ENCODE data around the gene ARHGAP22. TPM values are rescaled to one million over a fixed set of nuclear protein-coding genes. Genes with fewer than 3 reads are reported as not detected.

ARHGAP22 gene
- total RNA-seq, 2 experiments from 2014 or later, result 0.19 to 0.46 TPM

GRCh38 chr10:48505394-48506112, 99.3 kb downstream of the ARHGAP22 start:
- H3K4me1 ChIP-seq (ENCODE audit: insufficient read depth, low read length, poor library complexity, severe bottlenecking), result no peaks in the 10 kb centered on the region
- TF ChIP-seq CTCF (conservative IDR thresholded peaks at IDR 0.05; ENCODE audit: low read length) (no peak), EZH2phosphoT487 (IDR thresholded peaks at IDR 0.05; ENCODE audit: borderline replicate concordance, low read depth, low read length) (no peak)
- no peaks in the 10 kb centered on the region for H4K20me1 ChIP-seq (ENCODE audit: insufficient read depth, low read length)
- intact Hi-C loops (cut with micrococcal nuclease; ENCODE audit: unreplicated experiment), result loop anchor here (5.0 to 10.0 kb wide), 2 partner anchors 141 to 288 kb away; no protein-coding TSS in a partner anchor
- H2AFZ ChIP-seq (ENCODE audit: low read length), result no peak overlapping the region
- no peak overlapping the region for H3K4me2 ChIP-seq (ENCODE audit: low read length)
- CTCF ChIA-PET (ENCODE audit: unreplicated experiment), result no interaction called here
- DNase-seq (ENCODE audit: low spot score), result no peak
- no peaks in the 10 kb centered on the region for H3K36me3 ChIP-seq (ENCODE audit: insufficient read depth, low read length)
- H3K9me3 ChIP-seq (ENCODE audit: low read length), result no peaks in the 10 kb centered on the region
- no TSS peak for BruUV-seq (replicated peaks)
- H3K79me2 ChIP-seq (ENCODE audit: insufficient read depth, low read depth, low read length), result no peaks in the 10 kb centered on the region
- H3K27ac ChIP-seq (ENCODE audit: low read depth, low read length, poor library complexity, severe bottlenecking), result no peak overlapping the region
- H3K4me3 ChIP-seq (ENCODE audit: low read depth, low read length, poor library complexity, severe bottlenecking), result no peak overlapping the region
- H3K9me2 ChIP-seq (ENCODE audit: insufficient read depth, low read length), result no peaks in the 10 kb centered on the region
- POLR2A ChIA-PET, result no interaction called here

GRCh38 chr10:48504141-48504885, 100.6 kb downstream of the ARHGAP22 start:
- POLR2A ChIA-PET, result no interaction called here
- no peaks in the 10 kb centered on the region for H3K79me2 ChIP-seq (ENCODE audit: insufficient read depth, low read depth, low read length)
- H3K9me2 ChIP-seq (ENCODE audit: insufficient read depth, low read length), result no peaks in the 10 kb centered on the region
- no peaks in the 10 kb centered on the region for H3K36me3 ChIP-seq (ENCODE audit: insufficient read depth, low read length)
- BruUV-seq (replicated peaks), result no TSS peak
- no peaks in the 10 kb centered on the region for H3K4me1 ChIP-seq (ENCODE audit: insufficient read depth, low read length, poor library complexity, severe bottlenecking)
- CTCF ChIA-PET (ENCODE audit: unreplicated experiment), result no interaction called here
- no peaks in the 10 kb centered on the region for H3K9me3 ChIP-seq (ENCODE audit: low read length)
- H3K27ac ChIP-seq (ENCODE audit: low read depth, low read length, poor library complexity, severe bottlenecking), result no peak overlapping the region
- intact Hi-C loops (cut with micrococcal nuclease; ENCODE audit: unreplicated experiment), result loop anchor here (10.0 kb wide), 1 partner anchor 140 kb away; no protein-coding TSS in a partner anchor
- no peak overlapping the region for H3K4me3 ChIP-seq (ENCODE audit: low read depth, low read length, poor library complexity, severe bottlenecking)
- TF ChIP-seq EZH2phosphoT487 (IDR thresholded peaks at IDR 0.05; ENCODE audit: borderline replicate concordance, low read depth, low read length), result no peak
- no peak for TF ChIP-seq CTCF (conservative IDR thresholded peaks at IDR 0.05; ENCODE audit: low read length)
- H4K20me1 ChIP-seq (ENCODE audit: insufficient read depth, low read length), result no peaks in the 10 kb centered on the region
- H3K4me2 ChIP-seq (ENCODE audit: low read length), result no peak overlapping the region
- no peak overlapping the region for H2AFZ ChIP-seq (ENCODE audit: low read length)
- no peak for DNase-seq (ENCODE audit: low spot score)

Measured in OCI-LY7 (cell line).